ENCODE data around the gene ZNF366. TPM values are rescaled to one million over a fixed set of nuclear protein-coding genes. Genes with fewer than 3 reads are reported as not detected.

Gene ZNF366
- total RNA-seq, 1 donor from 2014 or later, result 3.2 TPM

DNA sequence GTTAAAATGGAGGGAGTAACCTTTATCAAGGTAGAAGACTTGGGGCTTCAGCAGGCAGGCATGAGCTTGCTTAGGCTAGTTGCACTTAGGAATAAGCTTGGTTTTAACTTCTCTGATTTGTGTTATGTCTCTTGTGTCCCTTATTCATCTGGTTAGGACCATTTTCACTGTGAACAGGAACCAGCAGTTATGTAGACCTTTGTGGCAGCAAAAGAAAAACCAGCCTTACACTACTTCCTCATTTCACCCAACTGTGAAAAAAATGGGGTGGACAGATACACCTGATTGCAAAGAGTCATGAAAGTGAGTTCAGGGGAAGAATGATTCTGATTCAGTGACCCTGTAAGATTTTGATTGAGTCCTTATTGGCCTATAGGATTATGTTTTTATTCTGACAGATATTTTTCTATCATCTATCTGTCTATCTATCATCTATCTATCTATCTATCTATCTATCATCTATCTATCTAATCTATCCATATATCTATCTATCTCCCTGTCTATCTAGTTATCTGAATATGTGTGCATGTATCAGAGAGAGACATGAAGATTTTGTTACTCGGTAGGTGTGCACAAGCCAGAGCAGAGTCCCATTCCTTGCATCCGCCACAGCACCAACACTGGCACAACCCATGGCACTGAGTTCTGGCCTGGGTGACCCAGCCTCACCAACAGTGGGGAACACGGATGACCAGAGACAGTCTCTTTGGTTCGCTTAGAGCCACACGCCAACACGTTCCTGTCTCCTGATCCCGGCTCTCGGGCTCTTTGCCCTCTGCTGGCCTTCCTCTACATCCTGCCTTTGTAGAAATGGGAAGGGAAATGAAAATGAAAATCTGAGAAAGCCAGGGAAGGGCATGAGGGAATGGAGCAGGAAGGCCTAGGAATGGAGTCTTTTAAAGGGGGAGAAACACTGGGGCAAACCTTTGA lies 1.3 kb upstream of the ZNF366 start:
- DNase-seq (ENCODE audit: extremely low spot score in 2 of 2), result peak in 1 of 2 donors; percentile 81
- TF ChIP-seq POLR2AphosphoS5 (IDR thresholded peaks at IDR 0.05; ENCODE audit: insufficient read depth in 1 of 2, low read depth in 1 of 2) (no peak), POLR2A (IDR thresholded peaks at IDR 0.05) (no peak), CTCF (IDR thresholded peaks at IDR 0.05) (no peak)
- intact Hi-C loops (cut with DNase I), result loop anchor here (10.0 kb wide), 1 partner anchor 54 kb away; no protein-coding TSS in a partner anchor
- no peaks in the 10 kb centered on the region for H3K9me3 ChIP-seq
- H3K27me3 ChIP-seq, result no peaks in the 10 kb centered on the region
- H3K27ac ChIP-seq, result peak overlapping the region; percentile 13
- no peak overlapping the region for H3K4me3 ChIP-seq
- H3K4me1 ChIP-seq, result peaks cover 16% of the 10 kb centered on the region
- no peaks in the 10 kb centered on the region for H3K36me3 ChIP-seq

GRCh38 chr5:72507907-72508238 lies 663 bp upstream of the ZNF366 start:
- DNase-seq (ENCODE audit: extremely low spot score in 2 of 2), result no peak
- H3K36me3 ChIP-seq, result no peaks in the 10 kb centered on the region
- TF ChIP-seq POLR2A (IDR thresholded peaks at IDR 0.05), result no peak
- no peak for TF ChIP-seq POLR2AphosphoS5 (IDR thresholded peaks at IDR 0.05; ENCODE audit: insufficient read depth in 1 of 2, low read depth in 1 of 2)
- TF ChIP-seq CTCF (IDR thresholded peaks at IDR 0.05), result no peak
- H3K4me1 ChIP-seq, result peaks cover 16% of the 10 kb centered on the region
- H3K4me3 ChIP-seq, result no peak overlapping the region
- intact Hi-C loops (cut with DNase I), result loop anchor here (10.0 kb wide), 1 partner anchor 53 kb away; no protein-coding TSS in a partner anchor
- H3K9me3 ChIP-seq, result no peaks in the 10 kb centered on the region
- H3K27ac ChIP-seq, result no peak overlapping the region
- no peaks in the 10 kb centered on the region for H3K27me3 ChIP-seq

GRCh38 chr5:72506158-72506549 lies 1.1 kb downstream of the ZNF366 start:
- no peaks in the 10 kb centered on the region for H3K36me3 ChIP-seq
- DNase-seq (ENCODE audit: extremely low spot score in 2 of 2), result no peak
- intact Hi-C loops (cut with DNase I), result loop anchor here (10.0 kb wide), 1 partner anchor 51 kb away; no protein-coding TSS in a partner anchor
- no peaks in the 10 kb centered on the region for H3K9me3 ChIP-seq
- H3K27ac ChIP-seq, result no peak overlapping the region
- no peak for TF ChIP-seq POLR2A (IDR thresholded peaks at IDR 0.05)
- TF ChIP-seq CTCF (IDR thresholded peaks at IDR 0.05), result no peak
- no peak for TF ChIP-seq POLR2AphosphoS5 (IDR thresholded peaks at IDR 0.05; ENCODE audit: insufficient read depth in 1 of 2, low read depth in 1 of 2)
- H3K27me3 ChIP-seq, result no peaks in the 10 kb centered on the region
- peaks cover 16% of the 10 kb centered on the region for H3K4me1 ChIP-seq
- H3K4me3 ChIP-seq, result peak overlapping the region in 1 of 2 donors; percentile 17

GRCh38 chr5:72505539-72506157 lies 1.6 kb downstream of the ZNF366 start:
- H3K9me3 ChIP-seq, result no peaks in the 10 kb centered on the region
- H3K36me3 ChIP-seq, result no peaks in the 10 kb centered on the region
- TF ChIP-seq CTCF (IDR thresholded peaks at IDR 0.05) (no peak), POLR2A (IDR thresholded peaks at IDR 0.05) (no peak), POLR2AphosphoS5 (IDR thresholded peaks at IDR 0.05; ENCODE audit: insufficient read depth in 1 of 2, low read depth in 1 of 2) (no peak)
- H3K4me3 ChIP-seq, result peak overlapping the region in 1 of 2 donors; percentile 17
- H3K27me3 ChIP-seq, result no peaks in the 10 kb centered on the region
- intact Hi-C loops (cut with DNase I), result loop anchor here (10.0 kb wide), 1 partner anchor 51 kb away; no protein-coding TSS in a partner anchor
- H3K27ac ChIP-seq, result peak overlapping the region; percentile 42
- no peak for DNase-seq (ENCODE audit: extremely low spot score in 2 of 2)
- H3K4me1 ChIP-seq, result peaks cover 12% of the 10 kb centered on the region

Measured in vagina (tissue), 2 donors.